Measurements from ENCODE around the gene CHRNG. TPM values are rescaled to one million over a fixed set of nuclear protein-coding genes. Genes with fewer than 3 reads are reported as not detected.
"Not testable (repeated sequence)": the region's sequence is repeated elsewhere in the genome, so short reads cannot be mapped to it uniquely, and the experiment has no call there.

Gene CHRNG
- total and polyA plus RNA-seq, 2 experiments from 2014 or later = not detected

GRCh38 chr2:232568161-232568560 lies 28.7 kb downstream of the CHRNG start:
- Histone ChIP-seq H3K4me3 (no peak overlapping the region), H3K27me3 (no peaks in the 10 kb centered on the region), H3K36me3 (replicated peaks; ENCODE audit: insufficient read depth, low read depth) (no peaks in the 10 kb centered on the region), H3K4me1 (ENCODE audit: insufficient read depth) (no peaks in the 10 kb centered on the region), H3K27ac (no peak overlapping the region), H4K20me1 (ENCODE audit: insufficient read depth, poor library complexity, severe bottlenecking) (no peaks in the 10 kb centered on the region), H2AFZ (no peak overlapping the region), H3K4me2 (no peak overlapping the region), H3K9me2 (replicated peaks; ENCODE audit: insufficient read depth) (no peaks in the 10 kb centered on the region), H3K9me3 (ENCODE audit: low read depth) (no peaks in the 10 kb centered on the region), H3K79me2 (no peaks in the 10 kb centered on the region)
- no peak for DNase-seq (ENCODE audit: low spot score)
- no peak for TF ChIP-seq EZH2phosphoT487 (IDR thresholded peaks at IDR 0.05; ENCODE audit: low read depth, severe bottlenecking, unreplicated experiment)
- no peak for TF ChIP-seq EZH2 (IDR thresholded peaks at IDR 0.05; ENCODE audit: borderline replicate concordance)
- TF ChIP-seq, protein P1, sequence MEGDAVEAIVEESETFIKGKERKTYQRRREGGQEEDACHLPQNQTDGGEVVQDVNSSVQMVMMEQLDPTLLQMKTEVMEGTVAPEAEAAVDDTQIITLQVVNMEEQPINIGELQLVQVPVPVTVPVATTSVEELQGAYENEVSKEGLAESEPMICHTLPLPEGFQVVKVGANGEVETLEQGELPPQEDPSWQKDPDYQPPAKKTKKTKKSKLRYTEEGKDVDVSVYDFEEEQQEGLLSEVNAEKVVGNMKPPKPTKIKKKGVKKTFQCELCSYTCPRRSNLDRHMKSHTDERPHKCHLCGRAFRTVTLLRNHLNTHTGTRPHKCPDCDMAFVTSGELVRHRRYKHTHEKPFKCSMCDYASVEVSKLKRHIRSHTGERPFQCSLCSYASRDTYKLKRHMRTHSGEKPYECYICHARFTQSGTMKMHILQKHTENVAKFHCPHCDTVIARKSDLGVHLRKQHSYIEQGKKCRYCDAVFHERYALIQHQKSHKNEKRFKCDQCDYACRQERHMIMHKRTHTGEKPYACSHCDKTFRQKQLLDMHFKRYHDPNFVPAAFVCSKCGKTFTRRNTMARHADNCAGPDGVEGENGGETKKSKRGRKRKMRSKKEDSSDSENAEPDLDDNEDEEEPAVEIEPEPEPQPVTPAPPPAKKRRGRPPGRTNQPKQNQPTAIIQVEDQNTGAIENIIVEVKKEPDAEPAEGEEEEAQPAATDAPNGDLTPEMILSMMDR (IDR thresholded peaks at IDR 0.05; ENCODE audit: poor library complexity) = no peak
- 88% methylated on average over 5 of the region's 5 CpGs for WGBS (ENCODE audit: low lambda C conversion rate, missing lambda C conversion rate)

DNA sequence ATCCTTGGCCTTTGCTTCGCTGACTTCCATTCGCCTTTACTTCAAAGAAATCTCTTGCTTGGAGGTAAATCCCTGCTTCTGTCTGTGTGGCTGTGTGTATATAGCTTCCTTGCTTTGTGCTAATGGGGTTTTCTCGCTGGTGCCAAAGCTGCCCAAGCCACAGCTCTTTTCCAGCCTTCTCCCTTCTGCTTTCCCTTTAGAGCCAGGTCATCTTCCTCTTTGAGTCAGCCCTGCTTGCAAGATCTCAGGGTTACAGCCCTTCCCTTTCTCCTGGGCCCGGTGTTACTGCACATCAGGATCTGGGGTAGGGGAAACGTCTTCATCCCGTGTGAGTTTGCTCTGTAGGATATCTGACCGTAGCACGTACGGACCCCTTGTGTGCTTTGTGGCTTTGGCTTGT lies 30.0 kb downstream of the CHRNG start:
- WGBS (ENCODE audit: low lambda C conversion rate, missing lambda C conversion rate) = 96% methylated on average over 9 of the region's 9 CpGs
- H2AFZ ChIP-seq = no peak overlapping the region

GRCh38 chr2:232570481-232570880 lies 31.0 kb downstream of the CHRNG start:
- not testable (repeated sequence) for H3K9me3 ChIP-seq (ENCODE audit: low read depth); H2AFZ ChIP-seq; H3K4me3 ChIP-seq; H4K20me1 ChIP-seq (ENCODE audit: insufficient read depth, poor library complexity, severe bottlenecking); H3K4me1 ChIP-seq (ENCODE audit: insufficient read depth); H3K4me2 ChIP-seq; H3K27me3 ChIP-seq; H3K36me3 ChIP-seq (replicated peaks; ENCODE audit: insufficient read depth, low read depth); H3K79me2 ChIP-seq; H3K27ac ChIP-seq; H3K9me2 ChIP-seq (replicated peaks; ENCODE audit: insufficient read depth); DNase-seq (ENCODE audit: low spot score)
- WGBS (ENCODE audit: low lambda C conversion rate, missing lambda C conversion rate) = 99% methylated on average over 6 of the region's 6 CpGs

More for the DNA sequence above, 30.0 kb downstream of the CHRNG start:
- Histone ChIP-seq H3K27me3 (no peaks in the 10 kb centered on the region), H3K27ac (no peak overlapping the region), H3K36me3 (replicated peaks; ENCODE audit: insufficient read depth, low read depth) (no peaks in the 10 kb centered on the region), H3K4me3 (no peak overlapping the region), H3K4me2 (no peak overlapping the region), H3K9me3 (ENCODE audit: low read depth) (no peaks in the 10 kb centered on the region), H3K9me2 (replicated peaks; ENCODE audit: insufficient read depth) (no peaks in the 10 kb centered on the region), H3K79me2 (no peaks in the 10 kb centered on the region), H3K4me1 (ENCODE audit: insufficient read depth) (no peaks in the 10 kb centered on the region), H4K20me1 (ENCODE audit: insufficient read depth, poor library complexity, severe bottlenecking) (no peaks in the 10 kb centered on the region)
- no peak for DNase-seq (ENCODE audit: low spot score)
- TF ChIP-seq, protein P1 (IDR thresholded peaks at IDR 0.05; ENCODE audit: poor library complexity) = no peak
- no peak for TF ChIP-seq EZH2phosphoT487 (IDR thresholded peaks at IDR 0.05; ENCODE audit: low read depth, severe bottlenecking, unreplicated experiment)
- TF ChIP-seq EZH2 (IDR thresholded peaks at IDR 0.05; ENCODE audit: borderline replicate concordance) = no peak

DNA sequence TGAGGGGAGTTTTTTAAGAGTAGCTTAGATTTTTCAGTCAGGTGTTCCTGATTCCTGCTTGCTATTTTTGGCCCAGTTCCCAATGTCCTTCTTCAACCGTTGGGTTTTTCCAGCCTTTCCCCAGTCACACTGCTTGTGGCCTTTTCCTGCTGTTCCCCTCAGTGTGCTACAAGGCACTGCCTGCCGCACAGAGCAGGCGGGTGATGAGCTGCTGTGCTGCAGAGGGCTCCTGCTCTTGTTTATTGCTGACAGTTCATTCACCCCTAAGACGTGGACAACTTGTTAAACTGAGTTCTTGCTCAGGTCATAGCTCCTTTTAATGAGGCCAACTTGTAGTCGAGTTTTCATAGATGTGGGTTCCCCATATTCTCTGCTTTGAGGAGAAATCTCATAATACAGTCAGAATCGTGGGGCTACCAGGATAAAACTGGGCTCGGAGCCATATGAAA lies 31.6 kb downstream of the CHRNG start:
- no peaks in the 10 kb centered on the region for H3K9me3 ChIP-seq (ENCODE audit: low read depth)
- H3K4me1 ChIP-seq (ENCODE audit: insufficient read depth) = no peaks in the 10 kb centered on the region
- TF ChIP-seq, protein P1 (IDR thresholded peaks at IDR 0.05; ENCODE audit: poor library complexity) = no peak
- no peak for TF ChIP-seq EZH2phosphoT487 (IDR thresholded peaks at IDR 0.05; ENCODE audit: low read depth, severe bottlenecking, unreplicated experiment)
- TF ChIP-seq EZH2 (IDR thresholded peaks at IDR 0.05; ENCODE audit: borderline replicate concordance) = no peak
- no peak for DNase-seq (ENCODE audit: low spot score)
- no peaks in the 10 kb centered on the region for H3K27me3 ChIP-seq
- WGBS (ENCODE audit: low lambda C conversion rate, missing lambda C conversion rate) = 87% methylated on average over 7 of the region's 7 CpGs
- H4K20me1 ChIP-seq (ENCODE audit: insufficient read depth, poor library complexity, severe bottlenecking) = no peaks in the 10 kb centered on the region
- H3K4me2 ChIP-seq = no peak overlapping the region
- no peaks in the 10 kb centered on the region for H3K9me2 ChIP-seq (replicated peaks; ENCODE audit: insufficient read depth)
- no peak overlapping the region for H2AFZ ChIP-seq
- no peak overlapping the region for H3K4me3 ChIP-seq
- no peak overlapping the region for H3K27ac ChIP-seq
- H3K36me3 ChIP-seq (replicated peaks; ENCODE audit: insufficient read depth, low read depth) = no peaks in the 10 kb centered on the region
- H3K79me2 ChIP-seq = no peaks in the 10 kb centered on the region

Measured in hepatocyte (in vitro differentiated cells).